ENCODE measurements around the gene SLC6A18. TPM values are rescaled to one million over a fixed set of nuclear protein-coding genes. Genes with fewer than 3 reads are reported as not detected.

Gene SLC6A18
- polyA plus RNA-seq, 1 of the 3 experiments (the other 2 are of a cell fraction): not detected

DNA sequence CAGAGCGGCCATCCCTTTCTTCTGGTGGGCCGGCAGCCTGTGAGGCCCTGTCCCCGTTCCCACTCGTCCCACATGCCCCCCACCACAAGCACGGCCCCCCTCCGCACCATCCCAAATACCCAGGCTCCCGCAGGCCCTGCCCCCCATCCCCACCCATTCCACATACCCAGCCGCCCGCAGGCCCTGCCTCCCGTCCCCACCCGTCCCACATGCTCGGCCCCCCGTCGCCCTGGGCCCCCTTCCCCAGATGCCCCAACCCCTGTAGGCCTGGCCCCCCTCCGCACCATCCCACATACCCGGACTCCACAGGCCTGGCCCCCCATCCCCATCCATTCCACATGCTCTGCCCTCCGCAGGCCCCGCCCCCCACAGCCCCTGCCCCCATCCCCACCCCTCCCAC, 12.3 kb upstream of the SLC6A18 start (continued):
- no peak for TF ChIP-seq SMC3 (IDR thresholded peaks at IDR 0.05; ENCODE audit: low read depth, low read length)
- TF ChIP-seq CHD2 (IDR thresholded peaks at IDR 0.05; ENCODE audit: low read length, partially characterized antibody): no peak

DNA sequence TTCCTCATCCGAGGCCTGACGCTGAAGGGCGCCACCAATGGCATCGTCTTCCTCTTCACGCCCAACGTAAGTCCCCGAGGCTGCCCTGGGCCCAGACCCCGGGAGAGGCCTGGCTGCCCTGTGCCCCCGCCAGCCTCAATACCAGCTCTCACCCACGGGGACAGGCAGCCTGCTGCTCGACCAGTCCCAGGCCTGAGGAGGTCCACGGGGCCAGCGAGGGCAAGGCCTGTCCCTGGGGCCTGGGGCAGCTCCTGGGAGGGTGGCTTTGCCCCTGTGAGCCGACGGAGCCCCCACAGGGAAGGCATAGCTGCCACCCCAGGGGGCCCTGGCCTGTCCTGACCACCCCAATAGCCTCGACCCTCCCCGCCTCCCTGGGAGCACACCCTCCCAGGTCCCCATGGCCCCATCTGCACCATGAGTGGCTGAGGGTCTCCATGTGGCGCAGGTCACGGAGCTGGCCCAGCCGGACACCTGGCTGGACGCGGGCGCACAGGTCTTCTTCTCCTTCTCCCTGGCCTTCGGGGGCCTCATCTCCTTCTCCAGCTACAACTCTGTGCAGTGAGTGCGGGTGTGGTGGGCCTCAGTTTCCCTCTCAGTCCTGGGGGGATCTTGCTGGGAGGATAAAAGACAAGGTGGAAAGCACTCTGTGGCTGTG, 11.5 kb upstream of the SLC6A18 start:
- no peaks in the 10 kb centered on the region for H3F3A ChIP-seq (replicated peaks; ENCODE audit: insufficient read depth)
- WGBS (ENCODE audit: low lambda C conversion rate): 58% methylated on average over 12 of the region's 25 CpGs
- H2AFZ ChIP-seq (ENCODE audit: low read depth): no peak overlapping the region
- no peaks in the 10 kb centered on the region for H4K20me1 ChIP-seq (ENCODE audit: insufficient read depth)
- no peak overlapping the region for H3K27ac ChIP-seq (ENCODE audit: low read depth in 2 of 2, low read length in 1 of 2)
- H3K4me2 ChIP-seq: no peak overlapping the region
- no peaks in the 10 kb centered on the region for H3K36me3 ChIP-seq (replicated peaks in 1 of 2; ENCODE audit: control insufficient read depth in 1 of 2, insufficient read depth in 2 of 2, low read length in 1 of 2)
- TF ChIP-seq, protein P1, sequence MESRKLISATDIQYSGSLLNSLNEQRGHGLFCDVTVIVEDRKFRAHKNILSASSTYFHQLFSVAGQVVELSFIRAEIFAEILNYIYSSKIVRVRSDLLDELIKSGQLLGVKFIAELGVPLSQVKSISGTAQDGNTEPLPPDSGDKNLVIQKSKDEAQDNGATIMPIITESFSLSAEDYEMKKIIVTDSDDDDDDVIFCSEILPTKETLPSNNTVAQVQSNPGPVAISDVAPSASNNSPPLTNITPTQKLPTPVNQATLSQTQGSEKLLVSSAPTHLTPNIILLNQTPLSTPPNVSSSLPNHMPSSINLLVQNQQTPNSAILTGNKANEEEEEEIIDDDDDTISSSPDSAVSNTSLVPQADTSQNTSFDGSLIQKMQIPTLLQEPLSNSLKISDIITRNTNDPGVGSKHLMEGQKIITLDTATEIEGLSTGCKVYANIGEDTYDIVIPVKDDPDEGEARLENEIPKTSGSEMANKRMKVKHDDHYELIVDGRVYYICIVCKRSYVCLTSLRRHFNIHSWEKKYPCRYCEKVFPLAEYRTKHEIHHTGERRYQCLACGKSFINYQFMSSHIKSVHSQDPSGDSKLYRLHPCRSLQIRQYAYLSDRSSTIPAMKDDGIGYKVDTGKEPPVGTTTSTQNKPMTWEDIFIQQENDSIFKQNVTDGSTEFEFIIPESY (IDR thresholded peaks at IDR 0.05; ENCODE audit: borderline replicate concordance, low read depth): no peak
- TF ChIP-seq, protein P2, sequence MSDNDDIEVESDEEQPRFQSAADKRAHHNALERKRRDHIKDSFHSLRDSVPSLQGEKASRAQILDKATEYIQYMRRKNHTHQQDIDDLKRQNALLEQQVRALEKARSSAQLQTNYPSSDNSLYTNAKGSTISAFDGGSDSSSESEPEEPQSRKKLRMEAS (IDR thresholded peaks at IDR 0.05; ENCODE audit: low read depth): no peak
- TF ChIP-seq JUND (IDR thresholded peaks at IDR 0.05): no peak
- TF ChIP-seq FOXM1 (IDR thresholded peaks at IDR 0.05; ENCODE audit: low read depth): no peak
- TF ChIP-seq TAF1 (IDR thresholded peaks at IDR 0.05; ENCODE audit: borderline replicate concordance, low read depth, low read length): no peak
- no peak for TF ChIP-seq EZH2phosphoT487 (IDR thresholded peaks at IDR 0.05; ENCODE audit: borderline replicate concordance, low read depth)
- TF ChIP-seq, protein P3, sequence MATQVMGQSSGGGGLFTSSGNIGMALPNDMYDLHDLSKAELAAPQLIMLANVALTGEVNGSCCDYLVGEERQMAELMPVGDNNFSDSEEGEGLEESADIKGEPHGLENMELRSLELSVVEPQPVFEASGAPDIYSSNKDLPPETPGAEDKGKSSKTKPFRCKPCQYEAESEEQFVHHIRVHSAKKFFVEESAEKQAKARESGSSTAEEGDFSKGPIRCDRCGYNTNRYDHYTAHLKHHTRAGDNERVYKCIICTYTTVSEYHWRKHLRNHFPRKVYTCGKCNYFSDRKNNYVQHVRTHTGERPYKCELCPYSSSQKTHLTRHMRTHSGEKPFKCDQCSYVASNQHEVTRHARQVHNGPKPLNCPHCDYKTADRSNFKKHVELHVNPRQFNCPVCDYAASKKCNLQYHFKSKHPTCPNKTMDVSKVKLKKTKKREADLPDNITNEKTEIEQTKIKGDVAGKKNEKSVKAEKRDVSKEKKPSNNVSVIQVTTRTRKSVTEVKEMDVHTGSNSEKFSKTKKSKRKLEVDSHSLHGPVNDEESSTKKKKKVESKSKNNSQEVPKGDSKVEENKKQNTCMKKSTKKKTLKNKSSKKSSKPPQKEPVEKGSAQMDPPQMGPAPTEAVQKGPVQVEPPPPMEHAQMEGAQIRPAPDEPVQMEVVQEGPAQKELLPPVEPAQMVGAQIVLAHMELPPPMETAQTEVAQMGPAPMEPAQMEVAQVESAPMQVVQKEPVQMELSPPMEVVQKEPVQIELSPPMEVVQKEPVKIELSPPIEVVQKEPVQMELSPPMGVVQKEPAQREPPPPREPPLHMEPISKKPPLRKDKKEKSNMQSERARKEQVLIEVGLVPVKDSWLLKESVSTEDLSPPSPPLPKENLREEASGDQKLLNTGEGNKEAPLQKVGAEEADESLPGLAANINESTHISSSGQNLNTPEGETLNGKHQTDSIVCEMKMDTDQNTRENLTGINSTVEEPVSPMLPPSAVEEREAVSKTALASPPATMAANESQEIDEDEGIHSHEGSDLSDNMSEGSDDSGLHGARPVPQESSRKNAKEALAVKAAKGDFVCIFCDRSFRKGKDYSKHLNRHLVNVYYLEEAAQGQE (IDR thresholded peaks at IDR 0.05; ENCODE audit: low read depth, low read length): no peak
- TF ChIP-seq YY1 (IDR thresholded peaks at IDR 0.05; ENCODE audit: low read depth): no peak
- TF ChIP-seq, protein P4, sequence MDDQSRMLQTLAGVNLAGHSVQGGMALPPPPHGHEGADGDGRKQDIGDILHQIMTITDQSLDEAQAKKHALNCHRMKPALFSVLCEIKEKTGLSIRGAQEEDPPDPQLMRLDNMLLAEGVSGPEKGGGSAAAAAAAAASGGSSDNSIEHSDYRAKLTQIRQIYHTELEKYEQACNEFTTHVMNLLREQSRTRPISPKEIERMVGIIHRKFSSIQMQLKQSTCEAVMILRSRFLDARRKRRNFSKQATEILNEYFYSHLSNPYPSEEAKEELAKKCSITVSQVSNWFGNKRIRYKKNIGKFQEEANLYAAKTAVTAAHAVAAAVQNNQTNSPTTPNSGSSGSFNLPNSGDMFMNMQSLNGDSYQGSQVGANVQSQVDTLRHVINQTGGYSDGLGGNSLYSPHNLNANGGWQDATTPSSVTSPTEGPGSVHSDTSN (IDR thresholded peaks at IDR 0.05): no peak
- CTCF ChIA-PET: interaction anchor here (1.0 to 1.2 kb wide), 2 partner anchors 46 to 431 kb away, joined by 3 to 4 read pairs; no protein-coding TSS in a partner anchor
- no peaks in the 10 kb centered on the region for H3K4me1 ChIP-seq (ENCODE audit: control insufficient read depth in 1 of 2, insufficient read depth in 2 of 2, low read depth in 1 of 2, low read length in 1 of 2)
- H3K79me2 ChIP-seq (ENCODE audit: insufficient read depth): no peaks in the 10 kb centered on the region
- H3K27me3 ChIP-seq (ENCODE audit: insufficient read depth): no peaks in the 10 kb centered on the region; the same call in 1 of the 2 replicates
- no peak overlapping the region for H3K9ac ChIP-seq
- no peaks in the 10 kb centered on the region for H3K9me3 ChIP-seq
- no peaks in the 10 kb centered on the region for H3K9me2 ChIP-seq
- H3K4me3 ChIP-seq (ENCODE audit: low read depth in 2 of 2, low read length in 1 of 2): no peak overlapping the region
- POLR2A ChIA-PET: no interaction called here
- DNase-seq: no peak

Data from SK-N-SH (cell line).